Activated CD4-positive, CD25-positive, alpha-beta regulatory T cell treated with anti-CD3 and anti-CD28 coated beads, Interleukin-2, amount 50 U/mL, for 16 hours (primary cell): ENCODE measurements around the gene PPP2CA.
"Not testable (repeated sequence)": the region's sequence is repeated elsewhere in the genome, so short reads cannot be mapped to it uniquely, and the experiment has no call there.

ENCODE experiments used
- DNase-seq: peaks from one replicate; pipeline ENCODE4 v3.0.0-alpha.2; 2020; ENCODE audit warnings: low read depth, low spot score

PPP2CA gene

DNA sequence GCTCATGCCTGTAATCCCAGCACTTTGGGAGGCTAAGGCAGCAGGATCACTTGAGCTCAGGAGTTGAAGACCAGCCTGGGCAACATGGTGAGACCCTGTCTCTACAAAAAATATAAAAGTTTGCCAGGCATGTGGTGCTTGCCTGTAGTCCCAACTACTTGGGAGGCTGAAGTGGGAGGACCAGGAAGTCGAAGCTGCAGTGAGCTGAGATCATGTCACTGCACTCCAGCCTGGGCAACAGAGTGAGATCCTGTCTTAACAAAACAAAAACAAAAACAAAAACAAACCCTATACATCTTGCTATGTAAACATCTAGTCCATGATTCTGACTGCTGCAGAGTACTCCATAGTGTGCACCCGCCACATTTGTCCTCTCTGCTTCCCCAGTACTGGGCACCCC is 19.8 kb upstream of the PPP2CA start:
- DNase-seq: no peak

DNA sequence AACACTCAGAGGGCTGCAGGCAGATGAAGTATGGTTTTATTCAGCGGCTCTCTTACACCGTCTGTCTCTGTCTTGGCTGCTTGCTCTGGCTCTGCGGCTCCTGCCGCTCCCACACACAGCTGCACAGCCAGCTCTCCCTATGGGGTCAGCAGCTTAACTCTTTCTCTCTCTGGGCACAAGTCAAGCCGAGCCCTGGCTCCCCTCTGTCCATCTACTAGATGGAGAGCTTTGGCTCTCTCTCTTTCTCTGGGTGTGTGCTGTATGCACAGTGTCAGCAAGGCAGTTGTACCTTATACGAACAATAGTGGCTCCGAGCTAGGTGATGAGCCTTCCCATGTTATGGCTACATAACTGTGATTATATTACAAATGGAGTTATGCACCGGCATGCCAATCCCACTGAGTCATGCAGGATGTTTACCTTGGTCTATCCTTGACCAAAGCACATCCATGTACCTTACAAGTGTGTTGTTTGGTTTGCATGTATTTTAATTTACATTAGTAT is 19.3 kb upstream of the PPP2CA start:
- no peak for DNase-seq

DNA sequence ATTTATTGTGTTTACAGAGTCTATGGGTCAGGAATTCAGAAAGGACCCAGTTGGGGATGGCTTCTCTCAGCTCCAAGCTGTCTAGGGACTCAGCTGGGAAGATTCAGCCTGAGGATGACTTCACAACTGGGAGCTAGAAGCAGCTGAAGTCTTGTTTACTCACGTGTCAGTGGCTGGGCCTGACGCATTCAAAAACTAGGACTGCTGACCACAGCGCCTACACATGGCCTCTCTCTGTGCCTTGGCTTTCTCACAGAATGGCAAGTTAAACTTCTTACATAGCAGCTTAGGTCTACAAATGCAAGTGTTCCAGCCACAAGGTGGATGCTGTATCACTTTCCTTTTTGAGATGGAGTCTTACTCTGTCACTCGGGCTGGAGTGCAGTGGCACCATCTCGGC is 16.3 kb upstream of the PPP2CA start:
- no peak for DNase-seq

DNA sequence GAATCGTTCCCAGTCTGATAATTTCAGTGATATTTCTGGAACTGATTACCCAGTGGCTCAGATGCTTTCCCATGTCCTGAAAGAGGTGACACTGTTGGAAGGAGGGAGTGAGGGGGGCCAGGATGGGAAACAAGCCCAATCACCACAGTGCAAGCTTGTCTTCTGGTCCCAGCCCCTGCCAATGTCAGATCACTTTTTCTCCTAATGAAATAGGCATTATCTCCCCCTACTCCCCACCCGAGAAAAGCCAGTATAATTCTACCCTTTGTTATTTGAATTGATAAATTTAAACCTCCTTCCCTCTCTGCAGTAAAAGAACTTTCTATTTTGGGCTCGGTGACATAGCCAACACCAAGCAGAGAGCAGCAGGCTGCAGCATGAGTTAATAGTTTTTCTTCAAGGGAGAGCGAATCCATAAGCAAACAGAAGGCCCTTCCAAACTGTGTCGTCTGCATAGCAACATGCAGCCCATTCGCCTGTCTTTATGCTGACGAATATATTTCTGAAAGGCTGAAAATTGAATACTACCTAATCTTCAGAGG is 14.6 kb upstream of the PPP2CA start:
- no peak for DNase-seq

DNA sequence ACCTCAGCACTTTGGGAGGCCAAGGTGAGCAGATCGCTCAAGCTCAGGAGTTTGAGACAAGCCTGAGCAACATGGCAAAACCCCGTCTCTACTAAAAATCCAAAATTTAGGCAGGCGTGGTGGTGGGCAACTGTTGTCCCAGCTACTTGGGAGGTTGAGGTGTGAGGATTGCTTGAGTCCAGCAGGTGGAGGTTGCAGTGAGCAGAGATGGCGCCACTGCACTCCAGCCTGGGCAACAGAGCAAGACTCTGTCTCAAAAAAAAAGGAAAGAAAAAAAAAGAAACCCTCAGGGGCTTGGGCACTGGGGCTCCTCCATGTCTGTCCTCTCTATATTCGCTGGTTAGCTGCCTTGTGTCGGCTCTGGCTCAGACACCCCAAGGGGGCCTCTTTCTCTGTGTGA is 10.9 kb upstream of the PPP2CA start:
- DNase-seq: no peak

DNA sequence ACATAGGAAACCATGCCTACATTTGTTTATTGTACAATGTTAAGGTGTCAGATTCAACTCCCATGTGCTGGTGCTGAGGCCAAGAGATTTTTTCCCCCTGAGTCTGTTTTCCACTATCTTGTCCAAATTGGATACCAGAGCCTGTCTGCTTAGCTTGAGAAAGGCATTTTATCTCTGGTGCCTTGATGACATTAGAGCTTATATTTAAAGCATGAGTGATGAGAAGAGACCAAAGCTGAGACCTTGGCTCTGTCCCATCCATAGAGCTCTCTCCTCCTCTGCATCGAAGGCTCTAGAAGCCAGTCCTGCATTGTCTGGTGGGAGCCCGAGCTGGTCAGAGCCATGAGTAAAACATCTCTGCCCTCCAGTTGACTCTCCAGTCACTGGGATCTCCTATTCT is 10.4 kb upstream of the PPP2CA start:
- DNase-seq: no peak

DNA sequence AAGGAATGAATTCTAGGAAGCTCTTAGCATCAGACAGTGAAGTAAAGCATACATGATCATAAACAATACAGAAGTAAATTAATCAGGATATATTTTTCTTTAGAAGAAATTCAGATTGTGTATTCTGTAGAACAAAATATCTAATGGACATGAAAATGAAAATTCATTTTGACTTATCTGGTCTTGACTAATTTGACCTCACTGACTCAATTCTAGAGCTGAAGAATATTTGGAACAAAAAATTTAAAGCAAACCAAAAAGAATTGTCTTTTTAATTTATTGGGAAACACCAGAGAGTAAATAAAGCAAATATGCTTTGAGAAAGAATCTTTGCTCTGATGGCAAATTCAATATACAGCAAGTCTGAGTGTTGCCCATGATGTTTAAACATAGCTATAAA is 2.8 kb upstream of the PPP2CA start:
- DNase-seq: no peak

DNA sequence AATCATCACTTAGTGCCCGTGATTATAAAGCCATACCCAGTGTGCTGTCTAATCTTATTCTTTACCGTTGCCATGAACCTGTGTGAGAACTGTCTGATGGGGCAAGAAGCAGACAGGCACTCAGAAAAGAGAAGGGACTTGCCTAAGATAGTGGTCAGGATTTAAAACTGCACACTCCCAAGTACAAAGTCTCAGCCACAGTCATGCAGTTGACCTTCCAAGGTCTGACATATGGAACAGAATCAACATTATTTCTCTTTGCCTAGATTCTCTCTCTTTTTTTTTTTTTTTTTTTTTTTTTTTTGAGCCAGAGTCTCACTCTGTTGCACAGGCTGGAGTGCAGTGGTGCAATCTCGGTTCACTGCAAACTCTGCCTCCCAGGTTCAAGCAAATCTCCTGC is 1.9 kb upstream of the PPP2CA start:
- no peak for DNase-seq

DNA sequence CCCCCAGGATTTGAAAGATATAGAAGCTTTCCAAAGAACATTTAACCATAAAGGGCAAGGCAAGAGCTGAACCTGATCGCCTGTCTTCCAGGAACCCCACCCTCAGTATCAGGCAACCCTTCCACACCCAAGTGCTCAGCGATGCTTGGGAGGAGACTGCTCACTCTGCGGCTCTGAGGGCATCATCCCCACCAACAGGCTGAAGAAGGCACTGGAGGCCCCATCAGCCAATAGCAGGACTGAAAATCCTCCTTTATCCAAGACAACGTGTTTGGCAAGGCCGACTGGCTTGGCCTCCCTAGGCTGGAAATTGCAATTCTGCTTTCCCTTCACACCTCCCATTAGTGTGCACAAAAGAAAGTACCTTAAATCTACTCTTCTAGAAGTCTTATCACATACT is 1.4 kb upstream of the PPP2CA start:
- no peak for DNase-seq

DNA sequence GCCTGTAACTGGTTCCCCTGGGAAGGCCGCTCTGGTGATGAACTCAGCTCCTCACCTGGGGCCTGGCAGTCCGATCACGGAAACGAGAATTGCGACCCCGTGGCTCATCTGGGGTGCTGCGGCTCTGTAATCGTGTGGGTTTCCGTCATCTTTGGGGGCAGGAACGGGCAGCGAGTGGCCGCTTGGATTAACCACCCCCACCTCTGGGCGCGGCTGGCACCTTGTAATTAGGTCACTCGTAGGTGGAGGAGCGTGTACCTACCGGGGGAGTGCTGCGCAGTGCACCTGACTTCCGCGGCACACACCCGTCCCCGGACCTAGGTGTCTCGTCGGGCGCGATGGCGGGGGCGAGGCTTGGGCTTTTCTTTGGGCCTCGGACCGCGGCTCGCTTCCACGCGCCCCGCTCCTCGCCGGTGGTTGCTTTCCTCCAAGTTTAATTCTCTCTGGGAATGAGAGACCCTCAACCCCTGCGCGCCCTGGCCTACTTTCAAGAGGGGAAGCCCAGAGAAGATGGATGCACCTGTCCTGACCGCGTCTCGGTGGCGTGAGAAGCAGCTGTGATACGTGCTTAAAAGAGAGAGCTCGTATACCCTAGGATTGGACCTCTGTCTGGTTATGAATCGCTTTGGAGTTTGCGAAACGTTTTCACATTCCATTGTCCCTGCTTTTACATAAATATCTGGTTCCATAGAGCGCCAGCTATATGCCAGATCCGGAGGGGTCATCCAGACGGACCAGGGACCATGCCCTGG is 744 bp upstream of the PPP2CA start:
- DNase-seq: peak; percentile 63

DNA sequence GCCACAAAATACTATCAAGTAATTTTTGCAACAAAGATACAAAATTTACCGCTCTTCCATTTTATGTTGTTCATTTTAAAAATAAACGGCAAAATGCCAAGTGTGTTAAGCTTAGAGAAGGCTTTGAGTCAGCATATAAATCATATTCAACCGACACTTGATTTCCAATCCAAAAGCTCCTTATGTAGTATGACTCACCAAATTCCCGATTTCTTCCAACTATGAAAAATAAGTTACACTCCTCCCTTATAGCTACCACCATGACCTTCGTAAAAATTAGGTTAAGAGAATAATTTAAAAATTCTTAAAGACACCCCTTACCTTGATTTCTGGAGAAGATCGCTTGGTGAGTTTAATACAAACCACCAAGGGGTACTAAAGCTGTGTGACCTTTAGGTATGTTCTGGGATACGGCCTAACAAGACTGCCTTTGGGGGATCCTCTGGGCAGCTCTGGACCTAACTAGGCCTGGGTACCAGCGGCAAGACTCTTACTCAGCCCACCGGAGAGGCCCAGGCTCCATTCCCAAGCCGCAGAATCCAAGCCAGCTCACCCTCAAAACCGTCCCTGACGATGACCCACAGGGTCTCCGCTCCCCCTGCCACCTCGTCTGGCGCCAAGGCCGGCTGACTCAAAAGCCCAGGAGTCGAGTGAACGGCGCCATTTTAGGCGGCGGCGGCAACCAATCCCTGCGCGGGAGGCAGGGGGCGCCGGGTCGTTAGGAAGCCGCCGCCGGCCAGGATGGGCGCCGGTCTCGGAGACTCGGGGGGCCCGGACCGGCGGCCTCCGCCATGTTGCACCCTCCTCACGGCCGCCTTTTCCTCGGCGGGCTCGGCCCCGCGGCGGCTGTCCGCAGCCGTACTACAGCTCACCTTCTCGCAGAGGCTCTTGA is 739 bp downstream of the PPP2CA start:
- DNase-seq: peak; percentile 36

DNA sequence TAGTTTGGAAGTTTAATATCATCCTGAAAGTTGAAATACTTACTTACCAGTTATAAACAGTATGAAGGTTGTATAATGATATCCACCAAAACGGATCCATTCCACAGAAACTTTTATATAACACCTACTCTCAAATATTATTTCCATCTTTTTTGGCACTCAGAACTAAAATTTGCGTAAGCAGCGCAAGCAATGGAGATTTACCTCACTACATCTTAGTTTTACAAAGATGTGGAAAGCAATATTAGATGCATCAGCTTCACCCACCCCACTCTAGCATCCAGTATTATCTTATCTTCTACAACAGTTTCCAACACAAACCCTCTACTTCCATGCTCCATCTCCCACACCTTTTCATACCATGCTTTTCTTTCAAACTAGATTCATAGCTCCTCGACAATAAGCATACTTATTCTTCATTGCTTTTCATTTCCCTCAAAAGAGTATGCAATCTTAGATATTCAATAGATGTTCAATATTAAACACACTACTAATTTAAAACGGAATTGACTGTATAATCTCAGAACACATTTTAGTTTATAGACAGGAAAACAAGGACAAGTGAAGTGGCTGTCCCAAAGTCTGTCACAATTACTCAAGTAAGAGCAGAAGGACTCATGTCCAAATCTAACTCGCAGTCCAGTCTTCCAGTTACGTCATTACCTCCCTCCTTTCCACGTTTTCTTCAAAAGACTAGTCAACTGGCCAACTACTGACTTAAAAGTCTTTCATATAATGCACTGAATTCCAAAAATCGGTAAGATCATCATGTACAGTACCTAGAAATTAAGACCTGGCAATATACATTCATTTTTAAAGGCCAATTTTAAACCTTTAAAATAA is 2.2 kb downstream of the PPP2CA start:
- DNase-seq: no peak

DNA sequence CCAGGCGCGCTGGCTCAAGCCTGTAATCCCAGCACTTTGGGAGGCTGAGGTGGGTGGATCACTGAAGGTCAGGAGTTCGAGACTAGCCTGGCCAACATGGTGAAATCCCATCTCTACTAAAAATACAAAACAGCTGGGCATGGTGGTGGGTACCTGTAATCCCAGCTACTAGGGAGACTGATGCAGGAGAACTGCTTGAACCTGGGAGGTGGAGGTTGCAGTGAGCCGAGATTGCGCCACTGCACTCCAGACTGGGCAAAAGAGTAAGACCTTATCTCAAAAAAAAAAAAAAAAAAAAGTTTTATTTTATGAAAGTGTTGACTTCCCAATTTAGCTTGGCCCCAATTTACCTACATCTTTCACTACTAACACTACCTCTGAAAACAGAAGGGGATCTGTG is 4.2 kb downstream of the PPP2CA start:
- DNase-seq: not testable (repeated sequence)

DNA sequence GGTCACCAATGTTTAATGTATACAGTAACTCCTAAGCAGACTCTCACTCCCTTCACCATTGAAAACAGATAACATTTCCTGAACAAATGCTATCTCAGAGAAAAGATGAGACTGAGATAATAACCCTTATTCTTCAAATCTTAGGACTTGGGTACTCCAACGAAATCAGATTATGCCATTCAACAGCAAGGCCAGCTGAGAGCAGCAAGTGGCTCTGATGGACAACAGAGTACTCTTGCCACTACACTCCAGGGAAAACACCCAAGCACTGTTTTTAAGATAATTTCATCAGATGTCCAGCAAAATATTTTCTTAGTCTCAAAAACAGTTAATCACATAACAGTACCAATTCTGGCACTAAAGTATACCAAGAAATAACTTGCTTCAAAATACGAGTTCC is 10.1 kb downstream of the PPP2CA start:
- DNase-seq: no peak

DNA sequence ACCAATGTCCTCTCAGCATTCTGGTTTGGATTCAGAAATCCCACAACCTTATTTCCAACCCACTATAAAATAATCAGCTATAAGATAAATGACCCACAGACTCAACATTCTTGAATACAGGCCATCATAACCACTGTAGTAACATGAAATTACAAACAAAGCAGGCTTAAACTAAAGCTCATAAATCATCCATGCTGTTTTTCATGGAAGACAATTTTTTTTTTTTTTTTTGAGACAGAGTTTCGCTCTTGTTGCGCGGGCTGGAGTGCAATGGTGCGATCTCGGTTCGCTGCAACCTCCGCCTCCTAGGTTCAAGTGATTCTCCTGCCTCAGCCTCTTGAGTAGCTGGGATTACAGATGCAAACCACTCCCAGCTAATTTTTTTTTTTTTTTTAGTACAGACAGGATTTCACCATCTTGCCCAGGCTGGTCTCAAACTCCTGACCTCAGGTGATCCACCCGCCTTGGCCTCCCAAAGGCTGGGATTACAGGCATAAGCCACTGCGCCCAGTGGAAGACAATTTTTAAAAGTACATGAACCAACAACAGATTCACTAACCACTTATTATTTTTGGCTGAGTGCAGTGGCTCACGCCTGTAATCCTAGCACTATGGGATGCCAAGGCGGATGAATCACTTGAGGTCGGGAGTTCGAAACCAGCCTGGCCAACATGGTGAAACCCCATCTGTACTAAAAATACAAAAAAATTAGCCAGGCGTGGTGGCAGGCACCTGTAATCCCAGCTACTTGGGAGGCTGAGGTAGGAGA is 14.4 kb downstream of the PPP2CA start:
- DNase-seq: not testable (repeated sequence)

DNA sequence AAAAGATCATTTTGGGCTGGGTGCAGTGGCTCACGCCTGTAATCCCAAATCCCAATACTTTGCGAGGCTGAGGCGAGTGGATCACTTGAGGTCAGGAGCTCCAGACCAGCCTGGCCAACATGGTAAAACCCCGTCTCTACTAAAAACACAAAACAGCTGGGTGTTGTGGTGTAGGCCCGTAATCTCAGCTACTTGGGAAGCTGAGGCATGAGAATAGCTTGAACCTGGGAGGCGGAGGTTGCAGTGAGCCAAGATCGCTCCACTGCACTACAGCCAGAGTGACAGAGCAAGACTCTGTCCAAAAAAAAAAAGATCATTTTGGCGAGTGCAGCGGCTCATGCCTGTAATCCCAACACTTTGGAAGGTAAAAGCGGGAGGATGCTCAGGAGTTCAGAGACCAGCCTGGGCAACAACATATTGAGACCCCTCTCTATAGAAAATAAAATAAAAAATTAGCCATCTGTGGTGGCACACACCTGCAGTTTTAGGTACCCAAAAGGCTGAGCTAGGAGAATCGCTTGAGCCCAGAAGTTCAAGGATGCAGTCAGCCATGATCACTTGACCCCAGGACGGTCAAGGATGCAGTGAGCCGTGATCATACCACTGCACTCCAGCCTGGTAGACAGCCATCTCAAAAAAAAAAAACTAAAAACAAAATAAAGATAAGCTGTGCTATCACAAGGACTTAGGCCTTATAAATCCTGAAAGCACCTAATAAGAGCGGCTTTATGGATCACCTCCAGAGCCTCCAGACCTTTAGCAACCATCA is 16.2 kb downstream of the PPP2CA start:
- DNase-seq: no peak

DNA sequence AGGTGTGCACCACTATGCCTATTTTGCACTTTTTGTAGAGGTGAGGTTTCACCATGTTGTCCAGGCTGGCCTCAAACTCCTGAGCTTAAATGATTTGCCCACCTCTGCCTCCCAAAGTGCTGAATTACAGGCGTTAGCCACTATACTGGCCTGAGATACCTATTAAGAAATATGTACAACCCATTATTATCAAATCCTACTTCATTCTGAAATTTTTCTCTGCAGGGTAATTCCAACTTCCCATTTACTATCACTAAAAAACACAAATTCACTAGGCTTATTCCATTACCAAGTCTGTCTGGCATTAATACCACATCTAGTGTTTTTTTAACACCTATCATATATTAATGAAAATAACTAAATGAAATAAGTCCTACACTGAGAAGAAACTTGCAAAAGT is 18.2 kb downstream of the PPP2CA start:
- no peak for DNase-seq

DNA sequence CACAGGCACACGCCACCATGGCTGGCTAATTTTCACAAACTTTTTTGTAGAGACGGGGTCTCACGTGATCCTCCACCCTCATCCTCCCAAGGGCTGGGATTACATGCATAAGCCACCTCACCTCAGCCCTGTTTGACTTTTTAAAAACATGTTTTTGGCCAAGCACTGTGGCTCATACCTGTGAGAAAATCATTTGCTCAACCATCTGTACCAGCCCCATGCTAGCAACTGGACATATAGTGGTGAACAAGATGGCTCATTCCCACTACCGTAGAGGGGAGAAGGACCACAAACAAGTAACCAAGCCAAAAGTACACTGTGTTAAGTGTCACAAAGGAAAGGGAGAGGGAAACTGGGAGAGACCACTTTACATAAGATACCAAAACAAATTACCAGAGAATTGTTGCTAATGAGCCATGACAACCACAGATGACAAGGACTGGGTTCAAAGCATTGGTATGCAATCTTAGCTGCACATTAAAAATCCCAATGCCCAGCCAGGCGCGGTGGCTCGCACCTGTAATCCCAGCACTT is 19.2 kb downstream of the PPP2CA start:
- DNase-seq: no peak

DNA sequence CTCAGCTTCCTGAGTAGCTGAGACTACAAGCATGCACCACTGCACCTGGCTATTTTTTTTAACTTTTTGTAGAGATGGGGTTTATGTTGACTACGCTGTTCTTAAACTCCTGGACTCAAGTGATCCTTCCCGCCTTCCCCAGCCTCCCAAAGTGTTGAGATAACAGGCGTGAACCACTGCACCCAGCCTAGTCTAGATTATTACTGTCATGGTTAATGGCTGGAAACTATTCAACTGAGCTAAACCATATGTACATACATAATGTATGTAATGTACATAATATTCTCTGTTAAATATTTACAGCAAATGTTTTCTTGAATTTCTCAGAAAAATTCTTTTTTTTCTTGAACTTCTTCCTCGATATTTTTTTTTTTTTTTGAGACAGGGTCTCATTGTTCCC is 21.3 kb downstream of the PPP2CA start:
- DNase-seq: no peak

DNA sequence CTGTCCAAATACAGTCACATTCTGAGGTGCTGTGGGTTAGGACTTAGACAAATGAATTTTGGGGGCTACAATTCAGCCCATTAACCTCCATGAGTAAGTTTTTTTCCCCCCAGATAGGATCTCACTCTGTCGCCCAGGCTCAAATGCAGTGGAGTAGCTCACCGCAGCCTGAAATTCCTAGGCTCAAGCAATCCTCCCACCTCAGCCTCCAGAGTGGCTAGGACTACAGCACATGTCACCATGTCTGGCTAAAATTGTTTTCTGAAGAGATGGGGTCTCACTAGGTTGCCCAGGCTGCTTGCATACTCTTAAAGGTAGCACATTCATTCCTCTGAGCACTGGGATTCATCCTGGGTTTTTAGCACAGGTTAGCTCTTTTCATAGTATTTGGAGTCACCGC is 22.2 kb downstream of the PPP2CA start:
- no peak for DNase-seq
